ENCODE results near the gene SUPT4H1. TPM values are rescaled to one million over a fixed set of nuclear protein-coding genes. Genes with fewer than 3 reads are reported as not detected.

The SUPT4H1 gene
- total and polyA plus RNA-seq, 9 of the 15 experiments (the other 6 are each of a cell fraction or from before 2014, with no cell fraction given) = 62.1 to 320 (median 117) TPM

DNA sequence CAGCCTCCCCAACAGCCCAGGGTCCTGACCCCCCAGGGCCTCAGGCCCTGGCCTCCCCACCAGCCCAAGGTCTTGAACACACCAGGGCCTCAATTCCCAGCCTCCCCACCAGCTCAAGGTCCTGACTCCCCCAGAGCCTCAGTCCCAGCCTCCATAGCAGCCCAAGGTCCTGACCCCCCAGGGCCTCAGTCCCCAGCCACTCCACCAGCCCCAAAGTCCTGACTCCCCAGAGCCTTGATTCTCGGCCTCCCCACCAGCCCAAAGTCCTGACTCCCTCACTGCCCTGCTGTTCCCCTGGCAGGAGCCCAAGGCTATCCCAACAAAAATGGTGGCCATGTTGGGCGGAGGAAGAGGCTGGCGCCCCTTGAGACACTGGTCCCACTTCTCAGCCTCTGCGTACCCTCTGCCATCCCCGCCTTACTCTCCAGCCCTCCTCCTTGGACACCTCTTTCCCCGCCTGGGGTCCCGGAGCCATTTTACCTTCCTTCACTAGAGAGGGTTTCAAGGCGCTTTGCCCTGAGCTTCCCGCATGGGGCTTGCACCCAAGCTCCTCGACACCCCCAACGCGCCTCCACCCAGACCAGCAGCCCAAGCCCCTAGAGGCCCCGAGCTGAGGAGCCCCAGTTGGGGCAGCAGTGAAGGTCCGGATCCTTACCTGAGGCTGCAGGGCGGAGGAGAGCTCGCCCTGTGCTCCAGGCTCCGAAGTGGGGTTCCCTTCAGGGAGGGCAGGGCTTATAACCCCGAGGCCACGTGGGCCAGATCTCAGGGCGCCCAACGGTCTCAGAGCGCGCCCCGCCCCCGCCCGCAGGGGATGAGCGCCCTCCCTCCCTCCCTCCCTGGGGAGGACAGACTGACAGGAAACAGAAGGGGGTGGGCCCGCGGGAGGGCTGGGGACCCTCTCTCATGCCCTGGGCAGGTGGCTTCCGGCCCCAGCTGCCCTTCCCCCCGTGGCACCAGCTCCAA, 19.9 kb downstream of the SUPT4H1 start (continued):
- TF ChIP-seq ZNF384 (IDR thresholded peaks at IDR 0.05; ENCODE audit: low read depth, low read length) (no peak), ARID2 (IDR thresholded peaks at IDR 0.05) (0 out of 2 replicates have a peak, but pooled peaks have one; percentile 50), TOE1 (IDR thresholded peaks at IDR 0.05; ENCODE audit: borderline replicate concordance) (peak; percentile 19; the same call in 1 of the 2 replicates), TOE1 (CRISPR knock-in tag; IDR thresholded peaks at IDR 0.05; ENCODE audit: borderline replicate concordance, low read depth) (peak; percentile 61; the same call in 1 of the 2 replicates), GTF2A2 (tag; IDR thresholded peaks at IDR 0.05) (peak; percentile 97), NONO (IDR thresholded peaks at IDR 0.05; ENCODE audit: low read depth in 2 of 2, low read length in 1 of 2) (peak; percentile 26 to 59; a peak in 2 of 4 replicates), NR2F6 (CRISPR knock-in tag; IDR thresholded peaks at IDR 0.05) (no peak), ZNF699 (CRISPR knock-in tag; IDR thresholded peaks at IDR 0.05; ENCODE audit: insufficient replicate concordance) (no peak), U2AF1 (optimal IDR thresholded peaks at IDR 0.05; ENCODE audit: low read depth, low read length) (peak; percentile 45), HMGN3 (IDR thresholded peaks at IDR 0.05; ENCODE audit: borderline replicate concordance, extremely low read depth, insufficient read length, low read depth, low read length) (peak; percentile 31), ZNF347 (CRISPR knock-in tag; IDR thresholded peaks at IDR 0.05; ENCODE audit: low read depth) (no peak), POLR2B (IDR thresholded peaks at IDR 0.05; ENCODE audit: low read depth, partially characterized antibody) (peak; percentile 100), CHCHD3 (CRISPR knock-in tag; IDR thresholded peaks at IDR 0.05) (peak; percentile 86; the same call in 1 of the 2 replicates), GTF2F1 (IDR thresholded peaks at IDR 0.05; ENCODE audit: low read depth, low read length) (peak; percentile 98), NCOA1 (IDR thresholded peaks at IDR 0.05; ENCODE audit: low read depth) (no peak; the same call in 1 of the 2 replicates)
- TF ChIP-seq, protein P1, sequence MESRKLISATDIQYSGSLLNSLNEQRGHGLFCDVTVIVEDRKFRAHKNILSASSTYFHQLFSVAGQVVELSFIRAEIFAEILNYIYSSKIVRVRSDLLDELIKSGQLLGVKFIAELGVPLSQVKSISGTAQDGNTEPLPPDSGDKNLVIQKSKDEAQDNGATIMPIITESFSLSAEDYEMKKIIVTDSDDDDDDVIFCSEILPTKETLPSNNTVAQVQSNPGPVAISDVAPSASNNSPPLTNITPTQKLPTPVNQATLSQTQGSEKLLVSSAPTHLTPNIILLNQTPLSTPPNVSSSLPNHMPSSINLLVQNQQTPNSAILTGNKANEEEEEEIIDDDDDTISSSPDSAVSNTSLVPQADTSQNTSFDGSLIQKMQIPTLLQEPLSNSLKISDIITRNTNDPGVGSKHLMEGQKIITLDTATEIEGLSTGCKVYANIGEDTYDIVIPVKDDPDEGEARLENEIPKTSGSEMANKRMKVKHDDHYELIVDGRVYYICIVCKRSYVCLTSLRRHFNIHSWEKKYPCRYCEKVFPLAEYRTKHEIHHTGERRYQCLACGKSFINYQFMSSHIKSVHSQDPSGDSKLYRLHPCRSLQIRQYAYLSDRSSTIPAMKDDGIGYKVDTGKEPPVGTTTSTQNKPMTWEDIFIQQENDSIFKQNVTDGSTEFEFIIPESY (CRISPR knock-in tag; IDR thresholded peaks at IDR 0.05) = peak; percentile 79
- TF ChIP-seq, protein P2, sequence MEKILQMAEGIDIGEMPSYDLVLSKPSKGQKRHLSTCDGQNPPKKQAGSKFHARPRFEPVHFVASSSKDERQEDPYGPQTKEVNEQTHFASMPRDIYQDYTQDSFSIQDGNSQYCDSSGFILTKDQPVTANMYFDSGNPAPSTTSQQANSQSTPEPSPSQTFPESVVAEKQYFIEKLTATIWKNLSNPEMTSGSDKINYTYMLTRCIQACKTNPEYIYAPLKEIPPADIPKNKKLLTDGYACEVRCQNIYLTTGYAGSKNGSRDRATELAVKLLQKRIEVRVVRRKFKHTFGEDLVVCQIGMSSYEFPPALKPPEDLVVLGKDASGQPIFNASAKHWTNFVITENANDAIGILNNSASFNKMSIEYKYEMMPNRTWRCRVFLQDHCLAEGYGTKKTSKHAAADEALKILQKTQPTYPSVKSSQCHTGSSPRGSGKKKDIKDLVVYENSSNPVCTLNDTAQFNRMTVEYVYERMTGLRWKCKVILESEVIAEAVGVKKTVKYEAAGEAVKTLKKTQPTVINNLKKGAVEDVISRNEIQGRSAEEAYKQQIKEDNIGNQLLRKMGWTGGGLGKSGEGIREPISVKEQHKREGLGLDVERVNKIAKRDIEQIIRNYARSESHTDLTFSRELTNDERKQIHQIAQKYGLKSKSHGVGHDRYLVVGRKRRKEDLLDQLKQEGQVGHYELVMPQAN (IDR thresholded peaks at IDR 0.05; ENCODE audit: borderline replicate concordance) = peak; percentile 78; the same call in 1 of the 2 replicates
- TF ChIP-seq, protein P3, sequence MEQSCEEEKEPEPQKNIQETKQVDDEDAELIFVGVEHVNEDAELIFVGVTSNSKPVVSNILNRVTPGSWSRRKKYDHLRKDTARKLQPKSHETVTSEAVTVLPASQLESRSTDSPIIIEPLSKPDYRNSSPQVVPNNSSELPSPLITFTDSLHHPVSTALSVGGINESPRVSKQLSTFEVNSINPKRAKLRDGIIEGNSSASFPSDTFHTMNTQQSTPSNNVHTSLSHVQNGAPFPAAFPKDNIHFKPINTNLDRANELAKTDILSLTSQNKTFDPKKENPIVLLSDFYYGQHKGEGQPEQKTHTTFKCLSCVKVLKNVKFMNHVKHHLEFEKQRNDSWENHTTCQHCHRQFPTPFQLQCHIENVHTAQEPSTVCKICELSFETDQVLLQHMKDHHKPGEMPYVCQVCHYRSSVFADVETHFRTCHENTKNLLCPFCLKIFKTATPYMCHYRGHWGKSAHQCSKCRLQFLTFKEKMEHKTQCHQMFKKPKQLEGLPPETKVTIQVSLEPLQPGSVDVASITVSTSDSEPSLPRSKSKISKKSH (CRISPR knock-in tag; IDR thresholded peaks at IDR 0.05) = 0 out of 2 replicates have a peak, but pooled peaks have one; percentile 19
- TF ChIP-seq, protein P4, sequence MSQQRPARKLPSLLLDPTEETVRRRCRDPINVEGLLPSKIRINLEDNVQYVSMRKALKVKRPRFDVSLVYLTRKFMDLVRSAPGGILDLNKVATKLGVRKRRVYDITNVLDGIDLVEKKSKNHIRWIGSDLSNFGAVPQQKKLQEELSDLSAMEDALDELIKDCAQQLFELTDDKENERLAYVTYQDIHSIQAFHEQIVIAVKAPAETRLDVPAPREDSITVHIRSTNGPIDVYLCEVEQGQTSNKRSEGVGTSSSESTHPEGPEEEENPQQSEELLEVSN (IDR thresholded peaks at IDR 0.05; ENCODE audit: borderline replicate concordance in 1 of 2, extremely low read depth in 1 of 2, insufficient read depth in 1 of 2, insufficient read length in 1 of 2, low read depth in 1 of 2, low read length in 1 of 2, poor library complexity in 1 of 2, severe bottlenecking in 1 of 2) = peak in 1 of 2 experiments; percentile 17
